Kidney epithelial cell (primary cell): ENCODE measurements around the gene TPO. TPM values are rescaled to one million over a fixed set of nuclear protein-coding genes. Genes with fewer than 3 reads are reported as not detected.

Experiments
- DNase-seq: peaks from one replicate; pipeline ENCODE4 v3.0.0-alpha.2; 2010; ENCODE audit warnings: low read depth
- H3K27me3 ChIP-seq: 2 replicates; pipeline ENCODE4 v1.6.0; 2011; ENCODE audit warnings: low read length; ENCODE audit not compliant: control insufficient read depth, insufficient read depth
- H3K36me3 ChIP-seq: 2 replicates; pipeline ENCODE4 v1.5.1; 2011; ENCODE audit warnings: low read length; ENCODE audit not compliant: control insufficient read depth, insufficient read depth
- H3K4me3 ChIP-seq: 2 replicates; pipeline ENCODE4 v1.5.1; 2011; ENCODE audit warnings: low read depth, mild to moderate bottlenecking, control low read depth, low read length
- CTCF ChIP-seq: IDR thresholded peaks from 2 replicates; pipeline ENCODE4 v1.5.1; 2011; ENCODE audit warnings: mild to moderate bottlenecking, moderate library complexity, low read length, control low read depth, inconsistent platforms; ENCODE audit not compliant: insufficient read depth, poor library complexity, severe bottlenecking
- total RNA-seq: library from RNA; depleted of rRNA; stranded (reverse); fragments of >200 nt; gene quantifications from 2 replicates; pipeline ENCODE4 v1.2.3, GENCODE V29; 2015

TPO gene
- total RNA-seq, 1 donor from 2014 or later = not detected

- no peak overlapping the region for H3K4me3 ChIP-seq
- peaks cover 11% of the 10 kb centered on the region for H3K27me3 ChIP-seq
- DNase-seq = no peak
- H3K36me3 ChIP-seq = no peaks in the 10 kb centered on the region
- no peak for TF ChIP-seq CTCF
These were observed 33.0 kb downstream of the TPO start for GRCh38 chr2:1446301-1446700.

- no peak for DNase-seq
- Histone ChIP-seq H3K36me3 (no peaks in the 10 kb centered on the region), H3K4me3 (no peak overlapping the region), H3K27me3 (peaks cover 11% of the 10 kb centered on the region)
- no peak for TF ChIP-seq CTCF
These were observed 34.7 kb downstream of the TPO start for GRCh38 chr2:1448009-1448408.

- no peak for TF ChIP-seq CTCF
- no peaks in the 10 kb centered on the region for H3K36me3 ChIP-seq
- no peak for DNase-seq
- H3K27me3 ChIP-seq = peaks cover 11% of the 10 kb centered on the region
- no peak overlapping the region for H3K4me3 ChIP-seq
These were observed 37.7 kb downstream of the TPO start for GRCh38 chr2:1450915-1451314.

GRCh38 chr2:1451422-1451821 is 38.2 kb downstream of the TPO start:
- no peak for TF ChIP-seq CTCF
- Histone ChIP-seq H3K36me3 (no peaks in the 10 kb centered on the region), H3K4me3 (no peak overlapping the region), H3K27me3 (peaks cover 11% of the 10 kb centered on the region)
- no peak for DNase-seq

GRCh38 chr2:1453561-1453960 is 40.3 kb downstream of the TPO start:
- no peaks in the 10 kb centered on the region for H3K36me3 ChIP-seq
- no peak overlapping the region for H3K4me3 ChIP-seq
- TF ChIP-seq CTCF = no peak
- peaks cover 3% of the 10 kb centered on the region for H3K27me3 ChIP-seq
- DNase-seq = no peak

- Histone ChIP-seq H3K27me3 (no peaks in the 10 kb centered on the region), H3K36me3 (no peaks in the 10 kb centered on the region)
- DNase-seq = no peak
These were observed 41.1 kb downstream of the TPO start for GRCh38 chr2:1454346-1454745.

More at GRCh38 chr2:1454346-1454745, 41.1 kb downstream of the TPO start:
- TF ChIP-seq CTCF = no peak
- H3K4me3 ChIP-seq = no peak overlapping the region
